ENCODE results near the gene CENPN. TPM values are rescaled to one million over a fixed set of nuclear protein-coding genes. Genes with fewer than 3 reads are reported as not detected.

CENPN gene
- total RNA-seq, 1 donor from 2014 or later, result 31.0 TPM

- Mint-ChIP-seq H3K4me3 (no peak overlapping the region), H3K9me3 (no peaks in the 10 kb centered on the region), H3K4me1 (ENCODE audit: unreplicated experiment) (no peaks in the 10 kb centered on the region), H3K27ac (no peak overlapping the region), H3K36me3 (peaks cover 13% of the 10 kb centered on the region), H3K27me3 (no peaks in the 10 kb centered on the region)
- no peak for DNase-seq (ENCODE audit: extremely low spot score, unreplicated experiment)
- TF ChIP-seq CTCF (conservative IDR thresholded peaks at IDR 0.05), result peak; percentile 69
These were observed 32.2 kb upstream of the CENPN start for GRCh38 chr16:80974649-80975376.

GRCh38 chr16:80976946-80977345, 30.1 kb upstream of the CENPN start:
- Mint-ChIP-seq H3K27me3 (no peaks in the 10 kb centered on the region), H3K36me3 (peaks cover 13% of the 10 kb centered on the region), H3K27ac (no peak overlapping the region), H3K9me3 (no peaks in the 10 kb centered on the region), H3K4me3 (no peak overlapping the region), H3K4me1 (ENCODE audit: unreplicated experiment) (no peaks in the 10 kb centered on the region)
- DNase-seq (ENCODE audit: extremely low spot score, unreplicated experiment), result no peak
- TF ChIP-seq CTCF (conservative IDR thresholded peaks at IDR 0.05), result no peak

GRCh38 chr16:80981103-80981502, 25.9 kb upstream of the CENPN start:
- H3K27ac Mint-ChIP-seq, result no peak overlapping the region
- TF ChIP-seq CTCF (conservative IDR thresholded peaks at IDR 0.05), result no peak
- H3K27me3 Mint-ChIP-seq, result no peaks in the 10 kb centered on the region
- H3K36me3 Mint-ChIP-seq, result peaks cover 14% of the 10 kb centered on the region
- no peaks in the 10 kb centered on the region for H3K9me3 Mint-ChIP-seq
- peaks cover 8% of the 10 kb centered on the region for H3K4me1 Mint-ChIP-seq (ENCODE audit: unreplicated experiment)
- no peak overlapping the region for H3K4me3 Mint-ChIP-seq
- DNase-seq (ENCODE audit: extremely low spot score, unreplicated experiment), result no peak

- Mint-ChIP-seq H3K36me3 (peaks cover 14% of the 10 kb centered on the region), H3K9me3 (no peaks in the 10 kb centered on the region), H3K27me3 (no peaks in the 10 kb centered on the region), H3K4me3 (no peak overlapping the region), H3K4me1 (ENCODE audit: unreplicated experiment) (peaks cover 15% of the 10 kb centered on the region), H3K27ac (no peak overlapping the region)
- TF ChIP-seq CTCF (conservative IDR thresholded peaks at IDR 0.05), result no peak
- DNase-seq (ENCODE audit: extremely low spot score, unreplicated experiment), result no peak
These were observed 24.4 kb upstream of the CENPN start for GRCh38 chr16:80982646-80983045.

- Mint-ChIP-seq H3K27me3 (no peaks in the 10 kb centered on the region), H3K9me3 (no peaks in the 10 kb centered on the region), H3K4me3 (no peak overlapping the region), H3K4me1 (ENCODE audit: unreplicated experiment) (peaks cover 17% of the 10 kb centered on the region), H3K36me3 (peaks cover 10% of the 10 kb centered on the region), H3K27ac (peak overlapping the region; percentile 27)
- no peak for TF ChIP-seq CTCF (conservative IDR thresholded peaks at IDR 0.05)
- DNase-seq (ENCODE audit: extremely low spot score, unreplicated experiment), result no peak
These were observed 22.7 kb upstream of the CENPN start for GRCh38 chr16:80984124-80984892.

All from type B pancreatic cell (in vitro differentiated cells).